H1 (cell line): Measurements from ENCODE around the gene CTBP2. TPM values are rescaled to one million over a fixed set of nuclear protein-coding genes. Genes with fewer than 3 reads are reported as not detected.

Experiments
- CTCF ChIA-PET: fragments of 300-600 bp; sonication (Branson Sonifier 250); formaldehyde crosslinking; loops from one replicate; lab custom pipeline; 2021; ENCODE audit not compliant: partially characterized antibody; lab: Charles Lee
- POLR2A ChIA-PET: fragments of 300-600 bp; sonication (Branson Sonifier 250); formaldehyde crosslinking; loops from one replicate; lab custom pipeline; 2021; ENCODE audit warnings: inconsistent platforms; ENCODE audit not compliant: partially characterized antibody; lab: Charles Lee
- DNase-seq, 2 experiments: peaks; one replicate each; pipeline versions ENCODE4 v3.0.0 to v3.0.0-alpha.2; 2010 to 2022; ENCODE audit warnings: low spot score in 2 of 2, low read depth in 1 of 2, mixed read lengths in 1 of 2
- FAIRE-seq: peaks from 2 replicates; lab custom pipeline; 2011; peaks lifted over from hg19 to GRCh38; lab: Jason Lieb, UNC
- H2AFZ ChIP-seq: 2 replicates; pipeline ENCODE4 v1.8.1; 2012; ENCODE audit warnings: low read length, inconsistent platforms
- H2AK5ac ChIP-seq: 2 replicates; pipeline ENCODE4 v1.6.1; 2013; ENCODE audit warnings: low read depth, low read length
- H2BK120ac ChIP-seq: replicated peaks from 2 replicates; pipeline ENCODE3; 2013; ENCODE audit warnings: low read depth, low read length, inconsistent platforms
- H2BK12ac ChIP-seq: 2 replicates; pipeline ENCODE4 v1.6.1; 2013; ENCODE audit warnings: low read depth, low read length
- H2BK15ac ChIP-seq: 2 replicates; pipeline ENCODE4 v1.6.1; 2013; ENCODE audit warnings: low read length
- H2BK20ac ChIP-seq: 2 replicates; pipeline ENCODE4 v1.6.1; 2013; ENCODE audit warnings: low read length
- H2BK5ac ChIP-seq: 2 replicates; pipeline ENCODE4 v1.6.1; 2013; ENCODE audit warnings: low read depth, low read length
- H3K14ac ChIP-seq: 2 replicates; pipeline ENCODE4 v1.6.1; 2013; ENCODE audit warnings: inconsistent platforms; ENCODE audit not compliant: insufficient read length
- H3K18ac ChIP-seq: 2 replicates; pipeline ENCODE4 v1.6.1; 2013; ENCODE audit warnings: low read length; ENCODE audit errors: extremely low read depth
- H3K23ac ChIP-seq: 2 replicates; pipeline ENCODE4 v1.6.1; 2013; ENCODE audit warnings: inconsistent platforms; ENCODE audit not compliant: insufficient read length
- H3K23me2 ChIP-seq: 2 replicates; pipeline ENCODE4 v1.6.1; 2013; ENCODE audit warnings: low read depth, low read length
- H3K27ac ChIP-seq: 2 replicates; pipeline ENCODE4 v1.6.1; 2011; ENCODE audit warnings: low read depth, low read length, inconsistent platforms
- H3K27me3 ChIP-seq, 4 experiments: replicated peaks in 1 of 4; 1 replicate in 1 of 4; 2 replicates in 3 of 4; pipeline versions ENCODE4 v1.6.1 to v1.8.1; 2011 to 2013; ENCODE audit warnings: low read length in 3 of 4, mild to moderate bottlenecking in 3 of 4, inconsistent platforms in 2 of 4, mixed read lengths in 2 of 4, moderate library complexity in 1 of 4; ENCODE audit not compliant: control insufficient read depth in 3 of 4, insufficient read depth in 3 of 4; ENCODE audit errors: extremely low read depth in 1 of 4
- H3K36me3 ChIP-seq, 4 experiments: 2 replicates each; pipeline versions ENCODE4 v1.6.1 to v1.8.1; 2011 to 2013; ENCODE audit warnings: mild to moderate bottlenecking in 4 of 4, low read length in 3 of 4, moderate library complexity in 2 of 4, control low read depth in 1 of 4, inconsistent platforms in 1 of 4; ENCODE audit not compliant: insufficient read depth in 4 of 4, control insufficient read depth in 2 of 4
- H3K4ac ChIP-seq: replicated peaks from 2 replicates; pipeline ENCODE3; 2013; ENCODE audit warnings: low read length, low read depth, mixed read lengths, inconsistent platforms; ENCODE audit not compliant: insufficient read length
- H3K4me1 ChIP-seq, 4 experiments: replicated peaks in 1 of 4; 1 replicate in 1 of 4; 2 replicates in 3 of 4; pipeline versions ENCODE4 v1.6.1 to v1.8.1; 2011 to 2013; ENCODE audit warnings: low read length in 3 of 4, inconsistent platforms in 2 of 4, mixed read lengths in 1 of 4; ENCODE audit not compliant: insufficient read depth in 4 of 4, control insufficient read depth in 3 of 4
- H3K4me2 ChIP-seq, 2 experiments: 2 replicates each; pipeline versions ENCODE4 v1.6.1 to v1.8.1; 2011 to 2013; ENCODE audit warnings: low read depth in 2 of 2, low read length in 2 of 2, control low read depth in 1 of 2, inconsistent platforms in 1 of 2, mild to moderate bottlenecking in 1 of 2; ENCODE audit not compliant: insufficient read depth in 1 of 2
- H3K4me3 ChIP-seq, 4 experiments: fragments of 200-600, 300-600 bp in 1 of 4; sonication (generic), shearing (Covaris generic), sonication (Bioruptor Twin) in 1 of 4; 2 replicates each; pipeline versions ENCODE4 v1.5.1 to v1.8.1; 2011 to 2016; ENCODE audit warnings: low read length in 4 of 4, low read depth in 3 of 4, control low read depth in 2 of 4, inconsistent platforms in 2 of 4, mild to moderate bottlenecking in 2 of 4, mixed read lengths in 1 of 4, moderate library complexity in 1 of 4; ENCODE audit not compliant: insufficient read depth in 2 of 4; ENCODE audit errors: extremely low read depth in 1 of 4
- H3K56ac ChIP-seq: replicated peaks from 2 replicates; pipeline ENCODE3; 2013; ENCODE audit warnings: low read depth, mild to moderate bottlenecking, mixed read lengths, low read length, inconsistent platforms; ENCODE audit not compliant: insufficient read length
- H3K79me1 ChIP-seq: 2 replicates; pipeline ENCODE4 v1.6.1; 2013; ENCODE audit warnings: low read depth, low read length, control low read depth
- H3K79me2 ChIP-seq, 2 experiments: 2 replicates each; pipeline versions ENCODE4 v1.6.1 to v1.8.1; 2012 to 2013; ENCODE audit warnings: low read length in 2 of 2, mild to moderate bottlenecking in 2 of 2, inconsistent platforms in 1 of 2; ENCODE audit not compliant: insufficient read depth in 2 of 2, control insufficient read depth in 1 of 2
- H3K9ac ChIP-seq, 4 experiments: replicated peaks in 1 of 4; 1 replicate in 1 of 4; 2 replicates in 3 of 4; pipeline versions ENCODE4 v1.6.1 to v1.8.1; 2011 to 2013; ENCODE audit warnings: low read depth in 3 of 4, low read length in 3 of 4, control low read depth in 2 of 4, mild to moderate bottlenecking in 2 of 4, moderate library complexity in 2 of 4, inconsistent platforms in 1 of 4; ENCODE audit errors: extremely low read depth in 1 of 4
- H3K9me3 ChIP-seq, 2 experiments: 2 replicates each; pipeline versions ENCODE4 v1.6.1 to v1.8.1; 2012 to 2013; ENCODE audit warnings: mild to moderate bottlenecking in 2 of 2, moderate library complexity in 2 of 2, control low read depth in 1 of 2, inconsistent platforms in 1 of 2, low read depth in 1 of 2, low read length in 1 of 2, mixed read lengths in 1 of 2; ENCODE audit not compliant: insufficient read depth in 2 of 2
- H4K20me1 ChIP-seq, 2 experiments: replicated peaks in 1 of 2; 2 replicates each; pipeline versions ENCODE3 to v1.8.1; 2011 to 2013; ENCODE audit warnings: inconsistent platforms in 2 of 2, low read length in 2 of 2, mild to moderate bottlenecking in 1 of 2; ENCODE audit not compliant: insufficient read depth in 2 of 2, control insufficient read depth in 1 of 2
- H4K5ac ChIP-seq: 2 replicates; pipeline ENCODE4 v1.6.1; 2013; ENCODE audit warnings: low read length, low read depth, mixed read lengths, inconsistent platforms; ENCODE audit not compliant: insufficient read length
- H4K8ac ChIP-seq: 2 replicates; pipeline ENCODE4 v1.8.0; 2013; ENCODE audit warnings: mild to moderate bottlenecking, moderate library complexity, low read length, inconsistent platforms; ENCODE audit not compliant: insufficient read depth; ENCODE audit errors: extremely low read depth
- H4K91ac ChIP-seq: replicated peaks from 2 replicates; pipeline ENCODE3; 2013; ENCODE audit warnings: low read length, mixed read lengths, inconsistent platforms; ENCODE audit not compliant: insufficient read length
- EGR1 ChIP-seq: IDR thresholded peaks from 2 replicates; pipeline ENCODE4 v1.6.1; 2011; ENCODE audit warnings: low read depth, low read length, borderline replicate concordance
- SRF ChIP-seq: IDR thresholded peaks from 2 replicates; pipeline ENCODE4 v1.6.1; 2011; ENCODE audit warnings: mild to moderate bottlenecking, low read depth, low read length, moderate library complexity
- SUZ12 ChIP-seq: fragments of 200-600 bp; sonication (generic); IDR thresholded peaks from 2 replicates; pipeline ENCODE4 v1.6.1; 2012; ENCODE audit warnings: mild to moderate bottlenecking, inconsistent platforms, low read length, moderate library complexity, mixed read lengths
- TAF7 ChIP-seq: optimal IDR thresholded peaks from 2 replicates; pipeline ENCODE3; 2011; ENCODE audit warnings: low read depth, mild to moderate bottlenecking, inconsistent platforms, low read length, moderate library complexity, borderline replicate concordance
- TBP ChIP-seq: IDR thresholded peaks from 2 replicates; pipeline ENCODE4 v1.6.1; 2011; ENCODE audit warnings: low read depth, low read length, improper control_type of control experiment
- YY1 ChIP-seq: IDR thresholded peaks from 2 replicates; pipeline ENCODE4 v1.6.1; 2011; ENCODE audit warnings: low read depth, mild to moderate bottlenecking, low read length
- WGBS, 2 experiments: shearing (Covaris generic) in 1 of 2; methylation state at CpG; one replicate each; pipeline versions ENCODE4 v1.1.6 to v1.1.7; 2013 to 2015; ENCODE audit warnings: low lambda C conversion rate in 2 of 2, mixed read lengths in 2 of 2, inconsistent platforms in 1 of 2, low coverage in 1 of 2, missing lambda C conversion rate in 1 of 2; ENCODE audit not compliant: insufficient replicate concordance in 2 of 2, insufficient coverage in 1 of 2, insufficient read length in 1 of 2; ENCODE audit errors: extremely low coverage in 1 of 2, missing lambda C conversion rate in 1 of 2; 5-methylcytosine and 5-hydroxymethylcytosine counted together
- polyA plus RNA-seq, 7 experiments: library from polyadenylated mRNA; depleted of rRNA in 3 of 7; stranded (reverse) in 5 of 7; unstranded in 2 of 7; fragments of >200 nt in 5 of 7; fragments of 200-250 nt in 2 of 7; gene quantifications; 1 replicate in 5 of 7; 2 replicates in 1 of 7; 4 replicates in 1 of 7; pipeline versions ENCODE4 v1.2.1 to v1.2.3, GENCODE V29; 2011 to 2013; ENCODE audit warnings: missing spikeins in 2 of 7, mixed read lengths in 2 of 7
- total RNA-seq: library from RNA; stranded (reverse); fragmentation: NEBNext Ultra II Directional; extraction: Animal tissue kit (Norgen Biotek cat#: 25700); gene quantifications from 2 replicates; pipeline ENCODE4 v1.2.1, GENCODE V29; 2021

The CTBP2 gene
- total and polyA plus RNA-seq, 2 of the 8 experiments (the other 6 are each of a cell fraction or from before 2014, with no cell fraction given), result 208 to 221 TPM

DNA sequence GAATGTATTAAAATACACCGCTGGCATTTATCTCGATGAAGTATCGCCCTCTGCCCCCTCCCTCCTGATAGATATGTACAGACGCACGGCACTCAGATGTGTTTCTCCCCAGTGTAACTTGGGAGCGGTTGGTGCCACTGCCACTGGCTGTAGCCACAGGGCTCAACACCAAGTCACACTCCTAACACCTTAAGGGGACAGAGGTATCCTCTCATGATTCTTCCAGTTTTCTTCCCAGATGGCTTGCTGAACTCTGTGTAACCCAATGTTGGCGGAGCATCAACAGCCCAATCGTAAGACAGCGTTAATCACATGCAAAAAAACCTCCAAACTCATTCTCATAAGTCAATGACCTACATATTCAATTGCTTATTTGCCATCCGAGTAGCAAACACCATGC is 35.5 kb downstream of the CTBP2 start:
- H3K27ac ChIP-seq, result no peak overlapping the region
- H4K8ac ChIP-seq, result no peak overlapping the region
- CTCF ChIA-PET, result interaction anchor here (0.9 to 1.7 kb wide), 3 partner anchors 28 to 77 kb away, joined by 3 to 6 read pairs (median 4); no protein-coding TSS in a partner anchor
- peaks cover 4 to 37% (median 18%) of the 10 kb centered on the region in 4 experiments for H3K4me1 ChIP-seq
- H3K23me2 ChIP-seq, result no peaks in the 10 kb centered on the region
- H3K79me2 ChIP-seq, result peaks cover 95 to 100% of the 10 kb centered on the region in 2 experiments
- no peak overlapping the region for H3K18ac ChIP-seq
- no peak overlapping the region for H4K91ac ChIP-seq
- H2BK12ac ChIP-seq, result no peak overlapping the region
- POLR2A ChIA-PET, result interaction anchor here (1.1 to 1.9 kb wide), 5 partner anchors 11 to 22 kb away, joined by 3 to 8 read pairs (median 4); no protein-coding TSS in a partner anchor
- H2AFZ ChIP-seq, result no peak overlapping the region
- peaks cover 39% of the 10 kb centered on the region for H3K79me1 ChIP-seq
- no peak overlapping the region for H3K4ac ChIP-seq
- 93% methylated on average over 10 of the region's 10 CpGs; no CpG with 5 or more reads in 1 of the 2 experiments for WGBS, 2 experiments
- H2BK15ac ChIP-seq, result no peak overlapping the region
- peak overlapping the region in 1 of 4 experiments; percentile 48; a peak in 1 of 7 replicates for H3K9ac ChIP-seq
- TF ChIP-seq SUZ12 (no peak), EGR1 (no peak), TAF7 (no peak), TBP (no peak), YY1 (no peak), SRF (no peak)
- no peaks in the 10 kb centered on the region for H3K27me3 ChIP-seq
- H3K4me2 ChIP-seq, result peak overlapping the region in 1 of 2 experiments; percentile 15; a peak in 1 of 4 replicates
- H3K56ac ChIP-seq, result no peak overlapping the region
- H3K23ac ChIP-seq, result no peak overlapping the region
- H3K14ac ChIP-seq, result no peak overlapping the region
- H4K5ac ChIP-seq, result no peak overlapping the region
- H4K20me1 ChIP-seq, result peaks cover 82 to 88% of the 10 kb centered on the region in 2 experiments
- FAIRE-seq (no peak), DNase-seq (no peak)
- no peak overlapping the region for H3K4me3 ChIP-seq
- no peaks in the 10 kb centered on the region for H3K9me3 ChIP-seq
- no peak overlapping the region for H2BK5ac ChIP-seq
- H2AK5ac ChIP-seq, result no peak overlapping the region
- H2BK120ac ChIP-seq, result no peak overlapping the region
- no peak overlapping the region for H2BK20ac ChIP-seq
- H3K36me3 ChIP-seq, result peaks cover 2 to 60% (median 4%) of the 10 kb centered on the region in 4 experiments; a peak in 6 of 8 replicates
